MV-4-11 (cell line): ENCODE results near the gene TNNT2.

Experiments
- DNase-seq: peaks from one replicate; lab custom pipeline; 2025; lab: John Stamatoyannopoulos, UW

Gene TNNT2

GRCh38 chr1:201403359-201403758 is 25.9 kb upstream of the TNNT2 start:
- DNase-seq, result no peak

- no peak for DNase-seq
Observed at GRCh38 chr1:201401700-201402099, 24.2 kb upstream of the TNNT2 start.

GRCh38 chr1:201400852-201401230 is 23.4 kb upstream of the TNNT2 start:
- no peak for DNase-seq

- no peak for DNase-seq
Observed at GRCh38 chr1:201400212-201400851, 22.9 kb upstream of the TNNT2 start.

GRCh38 chr1:201399352-201400126 is 22.1 kb upstream of the TNNT2 start:
- DNase-seq, result no peak

- no peak for DNase-seq
Observed at GRCh38 chr1:201399018-201399351, 21.5 kb upstream of the TNNT2 start, which contains the start of gene LAD1. TSS of gene LAD1 (minus strand) at chr1:201399324. CDS start at chr1:201399306, 18 bp downstream.

GRCh38 chr1:201397675-201398074 is 20.2 kb upstream of the TNNT2 start:
- DNase-seq, result no peak

GRCh38 chr1:201396861-201397464 is 19.5 kb upstream of the TNNT2 start:
- DNase-seq, result no peak

- no peak for DNase-seq
Observed at GRCh38 chr1:201395936-201396335, 18.5 kb upstream of the TNNT2 start.

GRCh38 chr1:201394591-201394990 is 17.1 kb upstream of the TNNT2 start:
- DNase-seq, result no peak

- DNase-seq, result no peak
Observed at GRCh38 chr1:201393076-201393475, 15.6 kb upstream of the TNNT2 start.

- no peak for DNase-seq
Observed at GRCh38 chr1:201391651-201392511, 14.4 kb upstream of the TNNT2 start.

GRCh38 chr1:201391225-201391624 is 13.7 kb upstream of the TNNT2 start:
- no peak for DNase-seq

GRCh38 chr1:201389051-201389450 is 11.6 kb upstream of the TNNT2 start:
- no peak for DNase-seq

GRCh38 chr1:201386208-201386607 is 8.7 kb upstream of the TNNT2 start:
- no peak for DNase-seq

- DNase-seq, result no peak
Observed at GRCh38 chr1:201385299-201385891, 7.9 kb upstream of the TNNT2 start.

GRCh38 chr1:201384406-201384782 is 6.9 kb upstream of the TNNT2 start:
- DNase-seq, result no peak

- no peak for DNase-seq
Observed at GRCh38 chr1:201383647-201384405, 6.3 kb upstream of the TNNT2 start.

GRCh38 chr1:201381130-201381529 is 3.6 kb upstream of the TNNT2 start:
- DNase-seq, result no peak

GRCh38 chr1:201379733-201380242 is 2.3 kb upstream of the TNNT2 start:
- no peak for DNase-seq

- no peak for DNase-seq
Observed at GRCh38 chr1:201378804-201379203, 1.3 kb upstream of the TNNT2 start.
